Small intestine (tissue), 7 donors: Measurements from ENCODE around the gene COL1A2. TPM values are rescaled to one million over a fixed set of nuclear protein-coding genes. Genes with fewer than 3 reads are reported as not detected.

Experiments used
- DNase-seq, 2 donors: peaks; one replicate each; pipeline versions ENCODE4 v3.0.0 to v3.0.0-alpha.2; 2013
- FAIRE-seq: peaks from 2 replicates; lab custom pipeline; 2012; peaks lifted over from hg19 to GRCh38; lab: Jason Lieb, UNC
- H3K27ac ChIP-seq, 3 donors: one replicate each; pipeline ENCODE4 v1.5.1; 2013; ENCODE audit warnings: low read length in 2 of 3, mild to moderate bottlenecking in 2 of 3, control low read depth in 1 of 3, inconsistent platforms in 1 of 3, low read depth in 1 of 3, moderate library complexity in 1 of 3
- H3K27me3 ChIP-seq, 3 donors: one replicate each; pipeline ENCODE4 v1.6.1; 2013; ENCODE audit warnings: low read length in 3 of 3, inconsistent platforms in 1 of 3; ENCODE audit not compliant: control insufficient read depth in 3 of 3, insufficient read depth in 3 of 3
- H3K36me3 ChIP-seq, 3 donors: one replicate each; pipeline ENCODE4 v1.6.1; 2013; ENCODE audit warnings: low read length in 3 of 3, inconsistent platforms in 1 of 3, low read depth in 1 of 3, mild to moderate bottlenecking in 1 of 3, moderate library complexity in 1 of 3; ENCODE audit not compliant: control insufficient read depth in 3 of 3, insufficient read depth in 2 of 3
- H3K4me1 ChIP-seq, 3 donors: one replicate each; pipeline ENCODE4 v1.6.1; 2013; ENCODE audit warnings: low read length in 2 of 3, inconsistent platforms in 1 of 3, low read depth in 1 of 3, mild to moderate bottlenecking in 1 of 3, moderate library complexity in 1 of 3; ENCODE audit not compliant: control insufficient read depth in 3 of 3, insufficient read depth in 2 of 3
- H3K4me3 ChIP-seq, 3 donors: one replicate each; pipeline ENCODE4 v1.5.1; 2013; ENCODE audit warnings: low read length in 3 of 3, control low read depth in 1 of 3, inconsistent platforms in 1 of 3, low read depth in 1 of 3, mild to moderate bottlenecking in 1 of 3, moderate library complexity in 1 of 3
- H3K9me3 ChIP-seq, 2 donors: one replicate each; pipeline ENCODE4 v1.6.1; 2013; ENCODE audit warnings: low read depth in 1 of 2, low read length in 1 of 2; ENCODE audit not compliant: control insufficient read depth in 2 of 2, insufficient read depth in 1 of 2
- WGBS, 3 donors: extraction: QIAGEN DNeasy Blood & Tissue Kit; methylation state at CpG; one replicate each; pipeline ENCODE4 v1.1.7; 2013; 5-methylcytosine and 5-hydroxymethylcytosine counted together
- polyA plus RNA-seq, 4 donors: library from polyadenylated mRNA; stranded (reverse) in 3 of 4; unstranded in 1 of 4; fragments of 200-250 nt in 3 of 4; fragments of 120-200 nt in 1 of 4; gene quantifications; one replicate each; pipeline versions ENCODE4 v1.2.1 to v1.2.3, GENCODE V29; 2013
- donor health status: healthy with polysubstance abuse.
- donor health status: control.
- donor health status: control.
- donor health status: Bipolar disorder and iron deficiency.
- donor health status: healthy.

The COL1A2 gene
- polyA plus RNA-seq, 4 donors = 2.0 to 350 (median 44.2) TPM

- no peak for DNase-seq
- H3K4me1 ChIP-seq = no peaks in the 10 kb centered on the region
- no peaks in the 10 kb centered on the region for H3K9me3 ChIP-seq
- H3K27ac ChIP-seq = no peak overlapping the region
- FAIRE-seq = no peak
- H3K4me3 ChIP-seq = no peak overlapping the region
- WGBS, 3 donors = 72 to 74% (median 72%) methylated on average over 2 of the region's 2 CpGs
- H3K27me3 ChIP-seq = no peaks in the 10 kb centered on the region
- H3K36me3 ChIP-seq = no peaks in the 10 kb centered on the region
Observed at GRCh38 chr7:94433224-94433623, 38.5 kb downstream of the COL1A2 start.

GRCh38 chr7:94434042-94434441, 39.3 kb downstream of the COL1A2 start:
- Histone ChIP-seq H3K27me3 (no peaks in the 10 kb centered on the region), H3K9me3 (no peaks in the 10 kb centered on the region), H3K4me1 (no peaks in the 10 kb centered on the region), H3K4me3 (no peak overlapping the region), H3K27ac (no peak overlapping the region), H3K36me3 (no peaks in the 10 kb centered on the region)
- DNase-seq (no peak), FAIRE-seq (no peak)
- WGBS, 3 donors = 73 to 87% (median 86%) methylated on average over 2 of the region's 2 CpGs

DNA sequence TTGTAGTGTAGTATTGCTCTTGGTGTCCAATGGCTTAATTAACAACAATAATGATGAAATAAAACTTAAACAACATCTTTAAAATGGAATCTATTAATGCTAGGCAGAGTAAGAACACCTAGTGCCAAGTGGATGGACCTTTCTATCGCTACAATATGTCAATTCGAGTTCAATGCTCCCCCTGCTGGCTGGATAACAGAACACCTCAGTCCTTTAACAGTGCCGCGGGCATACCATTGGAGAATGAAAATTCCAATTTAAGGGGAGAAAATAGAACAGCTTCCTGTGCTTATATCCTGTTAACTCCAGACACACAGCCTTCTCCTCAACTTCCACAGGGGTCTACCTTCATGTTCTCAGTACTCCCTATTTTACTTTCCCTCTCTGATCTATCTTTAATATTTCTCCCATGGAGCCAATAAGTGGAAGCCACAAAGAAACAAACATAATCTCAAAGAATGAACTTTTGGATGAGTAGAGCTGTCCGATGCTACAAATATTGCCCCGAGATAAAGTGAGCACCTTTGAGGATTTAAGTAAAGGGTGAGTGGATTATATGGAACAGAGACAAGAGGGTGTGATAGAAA, 41.4 kb downstream of the COL1A2 start:
- no peaks in the 10 kb centered on the region for H3K9me3 ChIP-seq
- H3K27ac ChIP-seq = no peak overlapping the region
- H3K4me1 ChIP-seq = peaks cover 0 to 8% (median 0%) of the 10 kb centered on the region in 3 donors
- H3K27me3 ChIP-seq = no peaks in the 10 kb centered on the region
- H3K4me3 ChIP-seq = no peak overlapping the region
- FAIRE-seq (no peak), DNase-seq (peak; percentile 69 to 79)
- WGBS, 3 donors = 19 to 22% (median 22%) methylated on average over 6 of the region's 6 CpGs
- H3K36me3 ChIP-seq = no peaks in the 10 kb centered on the region

GRCh38 chr7:94436700-94437099, 42.0 kb downstream of the COL1A2 start:
- Histone ChIP-seq H3K4me1 (peaks cover 0 to 9% (median 0%) of the 10 kb centered on the region in 3 donors), H3K9me3 (no peaks in the 10 kb centered on the region), H3K4me3 (no peak overlapping the region), H3K27ac (no peak overlapping the region), H3K36me3 (no peaks in the 10 kb centered on the region), H3K27me3 (no peaks in the 10 kb centered on the region)
- no peak for FAIRE-seq
- 86 to 91% (median 89%) methylated on average over 4 of the region's 4 CpGs for WGBS, 3 donors
- DNase-seq = no peak

DNA sequence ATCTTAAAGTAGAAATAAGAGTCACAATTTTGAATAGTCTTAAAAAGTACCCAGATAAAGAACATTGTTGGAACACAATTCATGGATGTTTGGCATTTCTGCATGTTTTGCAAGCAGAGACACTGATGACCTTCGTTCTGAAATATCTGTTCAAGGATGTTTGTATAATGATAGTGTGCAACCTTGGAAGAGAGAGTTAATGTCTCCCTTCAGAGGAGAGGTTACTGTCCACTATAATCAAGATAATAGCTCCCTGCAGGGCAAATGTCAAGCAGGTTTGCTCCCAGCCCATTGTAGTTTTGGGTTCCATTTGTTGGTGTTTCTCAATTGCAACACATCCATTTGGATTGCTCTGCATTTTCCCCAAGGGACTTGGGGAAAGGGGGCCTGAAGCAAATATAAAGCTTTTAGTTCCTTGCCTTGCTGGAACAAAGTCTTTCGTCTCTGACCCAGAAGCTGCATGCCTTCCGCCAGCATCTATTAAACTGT, 45.2 kb downstream of the COL1A2 start:
- FAIRE-seq = no peak
- H3K36me3 ChIP-seq = no peaks in the 10 kb centered on the region
- H3K9me3 ChIP-seq = no peaks in the 10 kb centered on the region
- no peak overlapping the region for H3K4me3 ChIP-seq
- H3K27me3 ChIP-seq = no peaks in the 10 kb centered on the region
- peak overlapping the region in 1 of 3 donors; percentile 66 for H3K27ac ChIP-seq
- 62 to 80% (median 71%) methylated on average over 3 of the region's 3 CpGs for WGBS, 3 donors
- peaks cover 0 to 12% (median 0%) of the 10 kb centered on the region in 3 donors for H3K4me1 ChIP-seq
- DNase-seq = peak in 1 of 2 donors; percentile 15

DNA sequence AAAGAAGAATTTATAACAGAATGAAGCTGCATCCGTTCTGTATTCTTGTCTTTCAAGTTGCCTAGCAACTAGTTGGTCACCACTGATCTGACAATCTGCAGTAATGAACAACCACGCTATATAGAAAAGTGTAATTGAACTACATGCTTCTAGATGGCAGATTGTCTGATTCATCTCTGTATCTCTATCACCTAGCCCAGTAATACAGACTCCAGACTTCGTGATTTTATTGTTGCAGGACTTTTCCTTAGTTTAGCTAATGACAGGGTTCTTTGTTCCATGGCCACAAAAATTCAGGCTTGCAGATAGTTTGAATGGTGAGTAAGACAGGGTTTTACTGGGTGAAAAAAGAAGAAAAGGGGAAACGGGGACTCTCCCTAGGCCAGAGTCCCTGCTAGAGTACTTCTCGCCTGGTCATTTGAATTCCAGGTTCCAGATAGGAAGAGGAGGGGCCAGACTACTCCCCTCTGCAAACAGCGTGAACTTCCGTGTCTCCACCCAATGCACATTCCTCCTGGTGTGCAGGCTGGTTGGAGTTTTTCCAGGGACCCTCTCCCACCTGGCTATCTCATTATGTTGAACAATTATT, 45.9 kb downstream of the COL1A2 start:
- peak overlapping the region in 1 of 3 donors; percentile 66 for H3K27ac ChIP-seq
- H3K36me3 ChIP-seq = no peaks in the 10 kb centered on the region
- no peak for FAIRE-seq
- WGBS, 3 donors = 21 to 52% (median 29%) methylated on average over 7 of the region's 7 CpGs
- H3K4me3 ChIP-seq = no peak overlapping the region
- DNase-seq = peak; percentile 48 to 79
- peaks cover 0 to 15% (median 0%) of the 10 kb centered on the region in 3 donors for H3K4me1 ChIP-seq
- no peaks in the 10 kb centered on the region for H3K27me3 ChIP-seq
- no peaks in the 10 kb centered on the region for H3K9me3 ChIP-seq

- WGBS, 3 donors = 56 to 69% (median 59%) methylated on average over 3 of the region's 3 CpGs
- Histone ChIP-seq H3K4me3 (no peak overlapping the region), H3K36me3 (no peaks in the 10 kb centered on the region), H3K27me3 (no peaks in the 10 kb centered on the region), H3K4me1 (peaks cover 0 to 15% (median 0%) of the 10 kb centered on the region in 3 donors), H3K9me3 (no peaks in the 10 kb centered on the region), H3K27ac (peak overlapping the region in 1 of 3 donors; percentile 66)
- FAIRE-seq = no peak
- DNase-seq = no peak
Observed at GRCh38 chr7:94441138-94441537, 46.4 kb downstream of the COL1A2 start.

GRCh38 chr7:94442639-94443038, 47.9 kb downstream of the COL1A2 start:
- H3K27me3 ChIP-seq = no peaks in the 10 kb centered on the region
- 85 to 87% (median 85%) methylated on average over 3 of the region's 3 CpGs for WGBS, 3 donors
- no peaks in the 10 kb centered on the region for H3K36me3 ChIP-seq
- peaks cover 0 to 15% (median 0%) of the 10 kb centered on the region in 3 donors for H3K4me1 ChIP-seq
- no peak overlapping the region for H3K4me3 ChIP-seq
- H3K9me3 ChIP-seq = no peaks in the 10 kb centered on the region
- DNase-seq (no peak), FAIRE-seq (no peak)
- no peak overlapping the region for H3K27ac ChIP-seq
